Keratinocyte (primary cell): Measurements from ENCODE around the gene PYGB.
"Not testable (repeated sequence)": the region's sequence is repeated elsewhere in the genome, so short reads cannot be mapped to it uniquely, and the experiment has no call there.

Experiments used
- EZH2 ChIP-seq: IDR thresholded peaks from one replicate; pipeline ENCODE4 v1.6.1; 2012; ENCODE audit warnings: inconsistent platforms, mild to moderate bottlenecking, low read length, moderate library complexity
- TF ChIP-seq, protein P1 (sequence below), 3 experiments: IDR thresholded peaks in 1 of 3; conservative IDR thresholded peaks in 1 of 3; optimal IDR thresholded peaks in 1 of 3; 2 replicates in 2 of 3; 3 replicates in 1 of 3; pipeline versions ENCODE3 to v1.5.1; 2011; ENCODE audit warnings: low read length in 3 of 3, mild to moderate bottlenecking in 3 of 3, moderate library complexity in 2 of 3, control low read depth in 1 of 3, inconsistent platforms in 1 of 3; ENCODE audit not compliant: insufficient read depth in 2 of 3; ENCODE audit errors: extremely low read depth in 1 of 3

DNA sequence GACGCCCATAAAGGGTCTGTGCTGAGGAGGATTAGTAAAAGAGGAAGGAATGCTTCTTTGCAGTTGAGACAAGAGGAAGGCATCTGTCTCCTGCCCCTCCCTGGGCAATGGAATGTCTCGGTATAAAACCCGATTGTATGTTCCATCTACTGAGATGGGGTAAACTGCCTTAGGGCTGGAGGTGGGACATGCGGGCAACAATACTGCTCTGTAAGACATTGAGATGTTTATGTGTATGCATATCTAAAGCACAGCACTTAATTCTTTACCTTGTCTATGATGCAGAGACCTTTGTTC is 6.3 kb upstream of the PYGB start:
- not testable (repeated sequence) for TF ChIP-seq EZH2
- TF ChIP-seq, protein P1, sequence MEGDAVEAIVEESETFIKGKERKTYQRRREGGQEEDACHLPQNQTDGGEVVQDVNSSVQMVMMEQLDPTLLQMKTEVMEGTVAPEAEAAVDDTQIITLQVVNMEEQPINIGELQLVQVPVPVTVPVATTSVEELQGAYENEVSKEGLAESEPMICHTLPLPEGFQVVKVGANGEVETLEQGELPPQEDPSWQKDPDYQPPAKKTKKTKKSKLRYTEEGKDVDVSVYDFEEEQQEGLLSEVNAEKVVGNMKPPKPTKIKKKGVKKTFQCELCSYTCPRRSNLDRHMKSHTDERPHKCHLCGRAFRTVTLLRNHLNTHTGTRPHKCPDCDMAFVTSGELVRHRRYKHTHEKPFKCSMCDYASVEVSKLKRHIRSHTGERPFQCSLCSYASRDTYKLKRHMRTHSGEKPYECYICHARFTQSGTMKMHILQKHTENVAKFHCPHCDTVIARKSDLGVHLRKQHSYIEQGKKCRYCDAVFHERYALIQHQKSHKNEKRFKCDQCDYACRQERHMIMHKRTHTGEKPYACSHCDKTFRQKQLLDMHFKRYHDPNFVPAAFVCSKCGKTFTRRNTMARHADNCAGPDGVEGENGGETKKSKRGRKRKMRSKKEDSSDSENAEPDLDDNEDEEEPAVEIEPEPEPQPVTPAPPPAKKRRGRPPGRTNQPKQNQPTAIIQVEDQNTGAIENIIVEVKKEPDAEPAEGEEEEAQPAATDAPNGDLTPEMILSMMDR (optimal IDR thresholded peaks at IDR 0.05 in 1 of 3, IDR thresholded peaks at IDR 0.05 in 1 of 3, conservative IDR thresholded peaks at IDR 0.05 in 1 of 3; ENCODE audit: extremely low read depth in 1 of 3, insufficient read depth in 2 of 3, low read length in 3 of 3): not testable (repeated sequence)
